Measurements from ENCODE around the gene GYS2. TPM values are rescaled to one million over a fixed set of nuclear protein-coding genes. Genes with fewer than 3 reads are reported as not detected.

The GYS2 gene
- not detected in 2 replicates for total RNA-seq

GRCh38 chr12:21604245-21605101 is at the start of gene GYS2:
Gene GYS2, minus strand, starts transcription at chr12:21604847. Its CDS starts 255 bp downstream, at chr12:21604592.

GRCh38 chr12:21526053-21526452 is 78.6 kb downstream of the GYS2 start, which contains the start of gene SPX:
Gene SPX, plus strand, starts transcription at chr12:21526296. Its CDS starts 177 bp downstream, at chr12:21526473.

GRCh38 chr12:21501258-21502163 is 103.1 kb downstream of the GYS2 start, which contains the start of the genes GOLT1B and RECQL:
Gene GOLT1B, plus strand, starts transcription at chr12:21501789. Its CDS starts 135 bp downstream, at chr12:21501924.
Gene RECQL, minus strand, starts transcription at chr12:21501635. Its CDS starts 2,065 bp downstream, at chr12:21499570.

Other genes starting within 250 kb of the GYS2 start
- not detected in 2 replicates for gene IAPP, start 231.9 kb downstream of the GYS2 start, total RNA-seq
- 9.1 and 11.2 TPM in 2 replicates for gene PYROXD1, start 167.2 kb downstream of the GYS2 start, total RNA-seq
- 133 and 165 TPM in 2 replicates for gene RECQL, start 103.2 kb downstream of the GYS2 start, total RNA-seq
- 51.3 and 61.2 TPM in 2 replicates for gene GOLT1B, start 103.1 kb downstream of the GYS2 start, total RNA-seq
- 0.32 TPM in 1 of 2 replicates, not detected in the other for gene SPX, start 78.6 kb downstream of the GYS2 start, total RNA-seq
- 946 and 1,016 TPM in 2 replicates for gene LDHB, start 53.0 kb upstream of the GYS2 start, total RNA-seq
- 0.15 TPM in 1 of 2 replicates, not detected in the other for gene KCNJ8, start 169.9 kb upstream of the GYS2 start, total RNA-seq

All from epithelial cell of umbilical artery (primary cell).